Measurements from ENCODE around the gene CDC20B.

Gene CDC20B

GRCh38 chr5:55180016-55180415 is 7.0 kb upstream of the CDC20B start:
- DNase-seq (ENCODE audit: low read depth): no peak
- no peak overlapping the region for H3K4me3 ChIP-seq (ENCODE audit: low read length)
- H3K36me3 ChIP-seq (ENCODE audit: control insufficient read depth, insufficient read depth, low read length, severe bottlenecking): no peaks in the 10 kb centered on the region
- H3K9me3 ChIP-seq (ENCODE audit: control insufficient read depth, low read length): peaks cover 5% of the 10 kb centered on the region
- peaks cover 9% of the 10 kb centered on the region for H3K4me1 ChIP-seq (ENCODE audit: control insufficient read depth, insufficient read depth, low read length)
- H3K9ac ChIP-seq (ENCODE audit: low read length): no peak overlapping the region
- H3K27me3 ChIP-seq (replicated peaks; ENCODE audit: control insufficient read depth, insufficient read depth, low read length): peaks cover 55% of the 10 kb centered on the region

GRCh38 chr5:55177078-55177477 is 4.1 kb upstream of the CDC20B start:
- Histone ChIP-seq H3K4me3 (ENCODE audit: low read length) (no peak overlapping the region), H3K9me3 (ENCODE audit: control insufficient read depth, low read length) (no peaks in the 10 kb centered on the region), H3K4me1 (ENCODE audit: control insufficient read depth, insufficient read depth, low read length) (peaks cover 20% of the 10 kb centered on the region), H3K9ac (ENCODE audit: low read length) (no peak overlapping the region), H3K36me3 (ENCODE audit: control insufficient read depth, insufficient read depth, low read length, severe bottlenecking) (no peaks in the 10 kb centered on the region), H3K27me3 (replicated peaks; ENCODE audit: control insufficient read depth, insufficient read depth, low read length) (peaks cover 60% of the 10 kb centered on the region)
- no peak for DNase-seq (ENCODE audit: low read depth)

- DNase-seq (ENCODE audit: low read depth): peak; percentile 59
- H3K4me1 ChIP-seq (ENCODE audit: control insufficient read depth, insufficient read depth, low read length): peaks cover 20% of the 10 kb centered on the region
- H3K36me3 ChIP-seq (ENCODE audit: control insufficient read depth, insufficient read depth, low read length, severe bottlenecking): no peaks in the 10 kb centered on the region
- H3K27me3 ChIP-seq (replicated peaks; ENCODE audit: control insufficient read depth, insufficient read depth, low read length): peaks cover 53% of the 10 kb centered on the region
- H3K4me3 ChIP-seq (ENCODE audit: low read length): peak overlapping the region; percentile 72
- no peak overlapping the region for H3K9ac ChIP-seq (ENCODE audit: low read length)
- H3K9me3 ChIP-seq (ENCODE audit: control insufficient read depth, low read length): no peaks in the 10 kb centered on the region
Observed at GRCh38 chr5:55176176-55176818, 3.3 kb upstream of the CDC20B start.

- no peak for DNase-seq (ENCODE audit: low read depth)
- Histone ChIP-seq H3K9ac (ENCODE audit: low read length) (no peak overlapping the region), H3K36me3 (ENCODE audit: control insufficient read depth, insufficient read depth, low read length, severe bottlenecking) (no peaks in the 10 kb centered on the region), H3K27me3 (replicated peaks; ENCODE audit: control insufficient read depth, insufficient read depth, low read length) (peaks cover 49% of the 10 kb centered on the region), H3K9me3 (ENCODE audit: control insufficient read depth, low read length) (no peaks in the 10 kb centered on the region), H3K4me1 (ENCODE audit: control insufficient read depth, insufficient read depth, low read length) (peaks cover 20% of the 10 kb centered on the region), H3K4me3 (ENCODE audit: low read length) (peak overlapping the region; percentile 72)
Observed at GRCh38 chr5:55175781-55176175, 2.8 kb upstream of the CDC20B start.

GRCh38 chr5:55173687-55174230 is 782 bp upstream of the CDC20B start:
- Histone ChIP-seq H3K27me3 (replicated peaks; ENCODE audit: control insufficient read depth, insufficient read depth, low read length) (peaks cover 45% of the 10 kb centered on the region), H3K9me3 (ENCODE audit: control insufficient read depth, low read length) (no peaks in the 10 kb centered on the region), H3K9ac (ENCODE audit: low read length) (peak overlapping the region; percentile 76), H3K4me1 (ENCODE audit: control insufficient read depth, insufficient read depth, low read length) (peaks cover 20% of the 10 kb centered on the region), H3K36me3 (ENCODE audit: control insufficient read depth, insufficient read depth, low read length, severe bottlenecking) (no peaks in the 10 kb centered on the region), H3K4me3 (ENCODE audit: low read length) (peak overlapping the region; percentile 86)
- DNase-seq (ENCODE audit: low read depth): no peak

- Histone ChIP-seq H3K9ac (ENCODE audit: low read length) (peak overlapping the region; percentile 47), H3K9me3 (ENCODE audit: control insufficient read depth, low read length) (no peaks in the 10 kb centered on the region), H3K27me3 (replicated peaks; ENCODE audit: control insufficient read depth, insufficient read depth, low read length) (peaks cover 33% of the 10 kb centered on the region), H3K4me3 (ENCODE audit: low read length) (peak overlapping the region; percentile 86), H3K36me3 (ENCODE audit: control insufficient read depth, insufficient read depth, low read length, severe bottlenecking) (peaks cover under 1% of the 10 kb centered on the region), H3K4me1 (ENCODE audit: control insufficient read depth, insufficient read depth, low read length) (peaks cover 20% of the 10 kb centered on the region)
- peak; percentile 92 for DNase-seq (ENCODE audit: low read depth)
Observed at GRCh38 chr5:55172051-55172899, 702 bp downstream of the CDC20B start.

- Histone ChIP-seq H3K36me3 (ENCODE audit: control insufficient read depth, insufficient read depth, low read length, severe bottlenecking) (peaks cover 4% of the 10 kb centered on the region), H3K9me3 (ENCODE audit: control insufficient read depth, low read length) (no peaks in the 10 kb centered on the region), H3K4me3 (ENCODE audit: low read length) (no peak overlapping the region), H3K4me1 (ENCODE audit: control insufficient read depth, insufficient read depth, low read length) (peaks cover 18% of the 10 kb centered on the region), H3K27me3 (replicated peaks; ENCODE audit: control insufficient read depth, insufficient read depth, low read length) (peaks cover 26% of the 10 kb centered on the region), H3K9ac (ENCODE audit: low read length) (no peak overlapping the region)
- no peak for DNase-seq (ENCODE audit: low read depth)
Observed at GRCh38 chr5:55171471-55171870, 1.5 kb downstream of the CDC20B start.

GRCh38 chr5:55162666-55163065 is 10.3 kb downstream of the CDC20B start:
- peaks cover 15% of the 10 kb centered on the region for H3K4me1 ChIP-seq (ENCODE audit: control insufficient read depth, insufficient read depth, low read length)
- DNase-seq (ENCODE audit: low read depth): no peak
- no peaks in the 10 kb centered on the region for H3K27me3 ChIP-seq (replicated peaks; ENCODE audit: control insufficient read depth, insufficient read depth, low read length)
- H3K9ac ChIP-seq (ENCODE audit: low read length): no peak overlapping the region
- H3K36me3 ChIP-seq (ENCODE audit: control insufficient read depth, insufficient read depth, low read length, severe bottlenecking): peaks cover 25% of the 10 kb centered on the region
- H3K4me3 ChIP-seq (ENCODE audit: low read length): peak overlapping the region; percentile 87
- no peaks in the 10 kb centered on the region for H3K9me3 ChIP-seq (ENCODE audit: control insufficient read depth, low read length)

- H3K27me3 ChIP-seq (replicated peaks; ENCODE audit: control insufficient read depth, insufficient read depth, low read length): no peaks in the 10 kb centered on the region
- DNase-seq (ENCODE audit: low read depth): peak; percentile 97
- no peaks in the 10 kb centered on the region for H3K9me3 ChIP-seq (ENCODE audit: control insufficient read depth, low read length)
- peaks cover 22% of the 10 kb centered on the region for H3K36me3 ChIP-seq (ENCODE audit: control insufficient read depth, insufficient read depth, low read length, severe bottlenecking)
- H3K4me3 ChIP-seq (ENCODE audit: low read length): peak overlapping the region; percentile 87
- H3K9ac ChIP-seq (ENCODE audit: low read length): peak overlapping the region; percentile 95
- peaks cover 15% of the 10 kb centered on the region for H3K4me1 ChIP-seq (ENCODE audit: control insufficient read depth, insufficient read depth, low read length)
Observed at GRCh38 chr5:55160493-55161209, 12.3 kb downstream of the CDC20B start.

- Histone ChIP-seq H3K9me3 (ENCODE audit: control insufficient read depth, low read length) (no peaks in the 10 kb centered on the region), H3K4me3 (ENCODE audit: low read length) (peak within 1 kb of the TSS; percentile 87), H3K9ac (ENCODE audit: low read length) (peak within 1 kb of the TSS; percentile 95), H3K36me3 (ENCODE audit: control insufficient read depth, insufficient read depth, low read length, severe bottlenecking) (peaks cover 18% of the 10 kb centered on the region), H3K27me3 (replicated peaks; ENCODE audit: control insufficient read depth, insufficient read depth, low read length) (no peaks in the 10 kb centered on the region), H3K4me1 (ENCODE audit: control insufficient read depth, insufficient read depth, low read length) (peaks cover 21% of the 10 kb centered on the region)
- peak; percentile 94 for DNase-seq (ENCODE audit: low read depth)
Observed at GRCh38 chr5:55159763-55160492, 13.0 kb downstream of the CDC20B start, which contains the start of gene GPX8. TSS of gene GPX8 (plus strand) at chr5:55160171. CDS start at chr5:55160193, 22 bp downstream.

All from adipocyte (in vitro differentiated cells).